CD14-positive monocyte (primary cell): ENCODE measurements around the gene CCDC38. TPM values are rescaled to one million over a fixed set of nuclear protein-coding genes. Genes with fewer than 3 reads are reported as not detected.

Source experiments
- DNase-seq, 3 donors: peaks; one replicate each; pipeline ENCODE4 v3.0.0-alpha.2; 2011 to 2022
- H2AFZ ChIP-seq: 2 replicates; pipeline ENCODE4 v1.6.0; 2012; ENCODE audit warnings: mild to moderate bottlenecking, low read depth, low read length, inconsistent platforms; ENCODE audit not compliant: insufficient read depth, poor library complexity, severe bottlenecking
- H3K27ac ChIP-seq, 2 donors: 1 replicate in 1 of 2; 2 replicates in 1 of 2; pipeline ENCODE4 v1.5.1; 2012 to 2013; ENCODE audit warnings: low read length in 2 of 2, control low read depth in 1 of 2, inconsistent platforms in 1 of 2, low read depth in 1 of 2, mild to moderate bottlenecking in 1 of 2
- H3K27me3 ChIP-seq, 2 donors: one replicate each; pipeline versions ENCODE4 v1.6.0 to v1.6.1; 2011 to 2013; ENCODE audit warnings: low read length in 2 of 2; ENCODE audit not compliant: control insufficient read depth in 2 of 2, insufficient read depth in 2 of 2
- H3K36me3 ChIP-seq, 2 donors: replicated peaks in 1 of 2; 1 replicate in 1 of 2; 2 replicates in 1 of 2; pipeline versions ENCODE4 v1.5.1 to v1.6.1; 2012 to 2013; ENCODE audit warnings: low read length in 2 of 2, control low read depth in 1 of 2, inconsistent platforms in 1 of 2, mild to moderate bottlenecking in 1 of 2; ENCODE audit not compliant: insufficient read depth in 2 of 2, control insufficient read depth in 1 of 2
- H3K4me1 ChIP-seq, 2 donors: 1 replicate in 1 of 2; 2 replicates in 1 of 2; pipeline versions ENCODE4 v1.5.1 to v1.6.1; 2012 to 2013; ENCODE audit warnings: low read length in 2 of 2, control low read depth in 1 of 2, inconsistent platforms in 1 of 2, mild to moderate bottlenecking in 1 of 2, moderate library complexity in 1 of 2; ENCODE audit not compliant: insufficient read depth in 2 of 2, control insufficient read depth in 1 of 2
- H3K4me2 ChIP-seq: replicated peaks from 2 replicates; pipeline ENCODE3; 2012; ENCODE audit warnings: low read length, moderate library complexity, mild to moderate bottlenecking; ENCODE audit not compliant: poor library complexity, severe bottlenecking; ENCODE audit errors: extremely low read depth
- H3K4me3 ChIP-seq, 3 experiments: fragments of 200-600 bp in 1 of 3; sonication (generic) in 1 of 3; replicated peaks in 1 of 3; 1 replicate in 2 of 3; 2 replicates in 1 of 3; pipeline ENCODE4 v1.5.1; 2011 to 2013; ENCODE audit warnings: low read length in 3 of 3, mild to moderate bottlenecking in 3 of 3, control low read depth in 2 of 3, low read depth in 2 of 3, inconsistent platforms in 1 of 3, moderate library complexity in 1 of 3
- H3K79me2 ChIP-seq: 2 replicates; pipeline ENCODE4 v1.6.0; 2012; ENCODE audit warnings: mild to moderate bottlenecking, control low read depth, inconsistent platforms, low read length, moderate library complexity; ENCODE audit not compliant: insufficient read depth
- H3K9ac ChIP-seq: 2 replicates; pipeline ENCODE4 v1.6.0; 2017; ENCODE audit warnings: low read length, mild to moderate bottlenecking; ENCODE audit not compliant: insufficient read depth, poor library complexity, severe bottlenecking
- H3K9me3 ChIP-seq, 2 donors: replicated peaks in 1 of 2; 1 replicate in 1 of 2; 2 replicates in 1 of 2; pipeline versions ENCODE4 v1.5.1 to v1.6.1; 2012 to 2013; ENCODE audit warnings: low read length in 2 of 2, control low read depth in 1 of 2; ENCODE audit not compliant: control insufficient read depth in 1 of 2, insufficient read depth in 1 of 2
- H4K20me1 ChIP-seq: 2 replicates; pipeline ENCODE4 v1.6.0; 2012; ENCODE audit warnings: mild to moderate bottlenecking, low read length, control low read depth, moderate library complexity; ENCODE audit not compliant: insufficient read depth
- H3K27ac Mint-ChIP-seq, 7 donors: one replicate each; pipeline ENCODE4 v1.8.0; 2020; ENCODE audit warnings: mild to moderate bottlenecking in 7 of 7, mixed read lengths in 7 of 7, moderate library complexity in 6 of 7, inconsistent platforms in 2 of 7
- H3K27me3 Mint-ChIP-seq, 3 donors: one replicate each; pipeline ENCODE4 v1.8.0; 2021 to 2022; ENCODE audit warnings: low read depth in 3 of 3, mild to moderate bottlenecking in 3 of 3, mixed read lengths in 3 of 3, moderate library complexity in 3 of 3, inconsistent platforms in 1 of 3
- H3K36me3 Mint-ChIP-seq, 2 donors: one replicate each; pipeline ENCODE4 v1.8.0; 2020; ENCODE audit warnings: mixed read lengths in 2 of 2, inconsistent platforms in 1 of 2, mild to moderate bottlenecking in 1 of 2
- H3K4me1 Mint-ChIP-seq: one replicate; pipeline ENCODE4 v1.8.0; 2020; ENCODE audit warnings: mild to moderate bottlenecking, mixed read lengths
- H3K4me3 Mint-ChIP-seq, 2 donors: one replicate each; pipeline ENCODE4 v1.8.0; 2020; ENCODE audit warnings: mild to moderate bottlenecking in 2 of 2, mixed read lengths in 2 of 2, moderate library complexity in 1 of 2
- H3K9me3 Mint-ChIP-seq, 7 donors: one replicate each; pipeline ENCODE4 v1.8.0; 2020 to 2022; ENCODE audit warnings: mixed read lengths in 7 of 7, mild to moderate bottlenecking in 6 of 7, moderate library complexity in 6 of 7, inconsistent platforms in 2 of 7
- WGBS: methylation state at CpG from one replicate; pipeline ENCODE4 v1.1.5; 2013; ENCODE audit warnings: missing lambda C conversion rate; ENCODE audit not compliant: insufficient coverage; 5-methylcytosine and 5-hydroxymethylcytosine counted together
- intact Hi-C, 2 donors: fragments of 100-400 bp; cut with micrococcal nuclease; formaldehyde crosslinking; loops; one replicate each; pipeline versions ENCODE4 v1.15.0 to v1.15.1; 2023
- polyA plus RNA-seq, 3 donors: library from polyadenylated mRNA; depleted of rRNA in 1 of 3; unstranded in 2 of 3; stranded (reverse) in 1 of 3; fragments of 300-500 nt in 2 of 3; fragments of >200 nt in 1 of 3; fragmentation: Illumina TruSeq in 2 of 3; gene quantifications; 1 replicate in 2 of 3; 2 replicates in 1 of 3; pipeline ENCODE4 v1.2.3, GENCODE V29; 2012 to 2021
- TF ChIP-seq, protein P1 (sequence below): fragments of 200-600 bp; IDR thresholded peaks from one replicate; pipeline ENCODE4 v1.8.0; 2022; ENCODE audit warnings: antibody characterized with exemption, mild to moderate bottlenecking

The CCDC38 gene
- polyA plus RNA-seq, 3 donors, result not detected

DNA sequence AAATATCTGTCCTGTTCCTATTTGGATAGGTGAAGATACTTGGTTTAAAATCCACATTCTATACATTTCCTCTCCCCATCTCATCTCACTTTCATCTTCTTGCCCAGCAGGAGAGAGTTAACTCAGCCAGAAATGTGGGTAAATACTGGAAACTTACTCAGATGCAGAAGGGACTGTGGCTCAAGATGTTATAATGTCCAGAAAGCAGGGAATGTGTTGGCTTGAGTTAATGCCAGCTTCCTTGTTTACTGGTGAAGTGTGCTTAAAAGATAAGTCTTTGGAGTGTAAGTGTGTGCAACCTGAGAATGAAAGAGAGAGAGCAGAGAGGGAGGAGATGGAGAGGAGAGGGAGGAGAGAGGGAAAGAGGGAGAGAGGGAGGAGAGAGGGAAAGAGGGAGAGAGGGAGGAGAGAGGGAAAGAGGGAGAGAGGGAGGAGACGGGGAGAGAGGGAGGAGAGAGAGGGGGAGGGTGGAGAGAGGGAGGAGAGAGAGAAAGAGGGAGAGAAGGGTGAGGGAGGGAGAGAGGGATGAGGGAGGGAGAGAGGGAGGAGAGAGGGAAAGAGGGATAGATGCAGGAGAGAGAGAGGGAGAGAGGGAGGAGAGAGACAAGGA is 105.7 kb downstream of the CCDC38 start:
- H3K9ac ChIP-seq, result no peak overlapping the region
- peaks cover 0 to 2% (median 0%) of the 10 kb centered on the region in 7 donors for H3K9me3 Mint-ChIP-seq
- H3K4me1 Mint-ChIP-seq, result peaks cover 2% of the 10 kb centered on the region
- H3K36me3 ChIP-seq, result no peaks in the 10 kb centered on the region
- H3K27me3 Mint-ChIP-seq, result peaks cover 11 to 30% (median 14%) of the 10 kb centered on the region in 3 donors
- no peak overlapping the region for H3K27ac ChIP-seq
- intact Hi-C loops, result no loop called here
- no peaks in the 10 kb centered on the region for H4K20me1 ChIP-seq
- peaks cover 0 to 9% of the 10 kb centered on the region in 2 donors for H3K27me3 ChIP-seq
- peak overlapping the region in 1 of 2 donors; percentile 14 for H3K4me3 Mint-ChIP-seq
- H3K4me2 ChIP-seq, result no peak overlapping the region
- WGBS, result 45% methylated on average over 1 of the region's 1 CpG
- H2AFZ ChIP-seq, result no peak overlapping the region
- H3K36me3 Mint-ChIP-seq, result no peaks in the 10 kb centered on the region
- no peaks in the 10 kb centered on the region for H3K79me2 ChIP-seq
- no peak overlapping the region for H3K4me3 ChIP-seq
- H3K4me1 ChIP-seq, result no peaks in the 10 kb centered on the region
- no peaks in the 10 kb centered on the region for H3K9me3 ChIP-seq
- H3K27ac Mint-ChIP-seq, result no peak overlapping the region
- TF ChIP-seq, protein P1, sequence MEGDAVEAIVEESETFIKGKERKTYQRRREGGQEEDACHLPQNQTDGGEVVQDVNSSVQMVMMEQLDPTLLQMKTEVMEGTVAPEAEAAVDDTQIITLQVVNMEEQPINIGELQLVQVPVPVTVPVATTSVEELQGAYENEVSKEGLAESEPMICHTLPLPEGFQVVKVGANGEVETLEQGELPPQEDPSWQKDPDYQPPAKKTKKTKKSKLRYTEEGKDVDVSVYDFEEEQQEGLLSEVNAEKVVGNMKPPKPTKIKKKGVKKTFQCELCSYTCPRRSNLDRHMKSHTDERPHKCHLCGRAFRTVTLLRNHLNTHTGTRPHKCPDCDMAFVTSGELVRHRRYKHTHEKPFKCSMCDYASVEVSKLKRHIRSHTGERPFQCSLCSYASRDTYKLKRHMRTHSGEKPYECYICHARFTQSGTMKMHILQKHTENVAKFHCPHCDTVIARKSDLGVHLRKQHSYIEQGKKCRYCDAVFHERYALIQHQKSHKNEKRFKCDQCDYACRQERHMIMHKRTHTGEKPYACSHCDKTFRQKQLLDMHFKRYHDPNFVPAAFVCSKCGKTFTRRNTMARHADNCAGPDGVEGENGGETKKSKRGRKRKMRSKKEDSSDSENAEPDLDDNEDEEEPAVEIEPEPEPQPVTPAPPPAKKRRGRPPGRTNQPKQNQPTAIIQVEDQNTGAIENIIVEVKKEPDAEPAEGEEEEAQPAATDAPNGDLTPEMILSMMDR, result no peak
- no peak for DNase-seq

DNA sequence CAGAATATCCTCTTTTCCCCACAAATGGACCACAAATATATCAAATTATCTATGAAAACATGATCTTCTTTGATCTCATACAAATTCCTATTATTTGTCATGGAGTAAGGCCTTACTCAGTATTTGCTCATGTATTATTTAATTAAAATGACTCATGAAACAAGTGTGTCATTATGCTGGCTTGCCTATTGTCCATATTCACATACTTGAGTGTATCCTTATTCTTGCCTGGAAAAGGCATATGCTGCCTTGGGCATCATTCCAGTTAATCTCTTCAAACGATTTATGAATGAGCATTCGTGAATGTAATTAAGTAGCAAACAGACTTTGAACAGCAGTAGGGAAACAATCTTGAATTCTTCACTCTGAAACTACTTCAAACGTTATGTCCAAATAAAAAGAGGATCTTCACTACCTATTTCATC is 106.2 kb downstream of the CCDC38 start:
- H3K27me3 ChIP-seq, result peaks cover 0 to 9% of the 10 kb centered on the region in 2 donors
- Mint-ChIP-seq H3K4me1 (peaks cover 2% of the 10 kb centered on the region), H3K27me3 (peaks cover 11 to 35% (median 15%) of the 10 kb centered on the region in 3 donors), H3K9me3 (peaks cover 0 to 2% (median 0%) of the 10 kb centered on the region in 7 donors), H3K27ac (no peak overlapping the region), H3K36me3 (no peaks in the 10 kb centered on the region), H3K4me3 (no peak overlapping the region)
- no peaks in the 10 kb centered on the region for H3K9me3 ChIP-seq
- no peaks in the 10 kb centered on the region for H4K20me1 ChIP-seq
- no peak overlapping the region for H2AFZ ChIP-seq
- no peaks in the 10 kb centered on the region for H3K36me3 ChIP-seq
- H3K79me2 ChIP-seq, result no peaks in the 10 kb centered on the region
- no CpG with 5 or more reads among the region's 3 CpGs for WGBS
- H3K9ac ChIP-seq, result no peak overlapping the region
- H3K27ac ChIP-seq, result no peak overlapping the region
- TF ChIP-seq, protein P1, result no peak
- H3K4me3 ChIP-seq, result no peak overlapping the region
- intact Hi-C loops, result no loop called here
- no peak for DNase-seq
- no peaks in the 10 kb centered on the region for H3K4me1 ChIP-seq
- no peak overlapping the region for H3K4me2 ChIP-seq
